Measurements from ENCODE around the gene GDI2.

GRCh38 chr10:5843686-5844344, 30.6 kb upstream of the GDI2 start:
- no peak for TF ChIP-seq FOXK2 (IDR thresholded peaks at IDR 0.05)
- no peak for TF ChIP-seq SOX6 (IDR thresholded peaks at IDR 0.05)
- no peak for TF ChIP-seq SOX6 (CRISPR knock-in tag; IDR thresholded peaks at IDR 0.05)
- TF ChIP-seq THAP8 (CRISPR knock-in tag; IDR thresholded peaks at IDR 0.05; ENCODE audit: borderline replicate concordance) = no peak
- TF ChIP-seq ZNF646 (CRISPR knock-in tag; IDR thresholded peaks at IDR 0.05) = no peak
- no peak for TF ChIP-seq DNMT1 (CRISPR knock-in tag; IDR thresholded peaks at IDR 0.05)
- no peak for TF ChIP-seq EZH2 (conservative IDR thresholded peaks at IDR 0.05; ENCODE audit: low read depth, low read length)
- TF ChIP-seq MAFG (CRISPR knock-in tag; IDR thresholded peaks at IDR 0.05) = no peak
- no peak for TF ChIP-seq ARHGAP35 (CRISPR knock-in tag; IDR thresholded peaks at IDR 0.05; ENCODE audit: borderline replicate concordance)
